GM21723 (cell line): ENCODE measurements around the gene ZNF385C.
A peak's percentile ranks its signal among the peaks of the same experiment; 100 is the strongest.
"Not testable (repeated sequence)": the region's sequence is repeated elsewhere in the genome, so short reads cannot be mapped to it uniquely, and the experiment has no call there.

Source experiments
- ATAC-seq: cut with Tn5 transposase; IDR thresholded peaks from one replicate; pipeline ENCODE4 v1.9.1; 2021; ENCODE audit warnings: mild to moderate bottlenecking, moderate library complexity; ENCODE audit not compliant: unreplicated experiment

Gene ZNF385C

DNA sequence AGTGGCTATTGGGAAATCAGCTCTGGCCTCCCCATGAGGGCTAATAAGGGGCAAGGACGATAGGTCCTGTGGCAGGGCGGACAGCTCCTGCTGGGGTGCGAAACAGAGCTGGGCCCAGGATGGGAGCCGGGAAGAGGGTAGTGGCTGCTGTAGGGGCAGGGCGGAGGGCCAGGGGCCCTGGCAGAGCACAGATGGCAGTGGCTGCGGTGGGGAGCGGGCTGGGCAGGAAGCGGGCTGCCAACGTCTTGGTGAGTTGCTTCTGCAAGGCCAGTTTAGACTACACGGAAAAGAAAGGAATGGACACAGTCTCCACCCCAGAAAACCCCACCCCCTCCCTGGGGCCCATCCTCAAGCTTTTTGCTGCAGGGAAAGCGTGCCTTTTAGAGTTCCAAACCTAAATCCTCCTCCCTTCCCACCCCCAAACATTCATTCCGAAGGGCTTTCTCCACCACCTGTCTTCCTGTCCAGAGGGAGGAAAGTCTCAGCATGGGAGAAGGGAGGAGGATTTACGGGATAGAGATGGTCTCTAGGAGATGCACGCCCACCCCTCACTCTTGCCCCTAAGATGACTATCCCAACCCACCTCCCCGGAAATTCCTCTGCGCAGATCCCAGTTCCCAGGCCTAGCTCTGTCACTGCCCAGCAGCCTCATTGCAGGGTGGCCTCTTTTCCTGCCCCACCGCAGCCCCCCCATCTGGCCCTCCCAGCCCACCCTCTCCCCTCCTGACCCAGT is 71.2 kb downstream of the ZNF385C start:
- ATAC-seq = no peak

DNA sequence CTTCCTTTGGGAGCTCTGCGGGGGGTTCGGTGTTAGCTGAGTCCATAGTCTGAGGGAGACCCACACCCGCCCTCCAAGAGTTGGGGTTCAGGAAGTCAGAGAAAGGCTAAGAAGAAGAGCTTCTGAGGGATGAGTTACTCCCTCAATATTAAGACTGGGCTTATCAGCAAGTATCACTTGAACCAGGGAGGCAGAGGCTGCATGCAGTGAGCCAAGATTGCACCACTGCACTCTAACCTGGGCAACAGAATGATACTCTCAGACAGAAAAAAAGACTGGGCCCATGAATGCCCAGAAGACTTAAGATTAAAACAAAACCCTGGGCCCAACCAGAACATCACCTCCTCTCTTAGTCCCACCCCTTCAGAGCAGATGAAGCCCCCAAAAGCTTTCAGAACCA is 72.3 kb downstream of the ZNF385C start:
- no peak for ATAC-seq

DNA sequence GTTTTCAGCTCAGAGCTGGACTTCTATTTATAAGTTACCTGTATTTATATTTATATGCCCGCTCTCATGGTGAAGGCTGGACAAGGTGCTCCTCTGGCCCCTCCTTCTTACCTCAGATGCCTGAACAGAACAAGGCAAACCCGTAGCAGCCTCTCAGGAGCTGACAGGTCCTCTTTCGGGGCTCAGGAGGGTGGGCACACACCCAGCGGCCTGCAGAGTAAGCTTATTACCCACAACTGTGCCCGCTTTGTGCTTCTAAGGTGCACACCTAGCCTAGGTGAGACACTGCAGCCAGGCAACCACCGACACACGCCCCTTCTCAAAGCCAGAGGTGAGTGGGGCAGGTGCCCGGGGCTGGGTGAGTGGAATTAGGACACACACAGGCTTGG is 73.1 kb downstream of the ZNF385C start:
- ATAC-seq = peak; percentile 10

DNA sequence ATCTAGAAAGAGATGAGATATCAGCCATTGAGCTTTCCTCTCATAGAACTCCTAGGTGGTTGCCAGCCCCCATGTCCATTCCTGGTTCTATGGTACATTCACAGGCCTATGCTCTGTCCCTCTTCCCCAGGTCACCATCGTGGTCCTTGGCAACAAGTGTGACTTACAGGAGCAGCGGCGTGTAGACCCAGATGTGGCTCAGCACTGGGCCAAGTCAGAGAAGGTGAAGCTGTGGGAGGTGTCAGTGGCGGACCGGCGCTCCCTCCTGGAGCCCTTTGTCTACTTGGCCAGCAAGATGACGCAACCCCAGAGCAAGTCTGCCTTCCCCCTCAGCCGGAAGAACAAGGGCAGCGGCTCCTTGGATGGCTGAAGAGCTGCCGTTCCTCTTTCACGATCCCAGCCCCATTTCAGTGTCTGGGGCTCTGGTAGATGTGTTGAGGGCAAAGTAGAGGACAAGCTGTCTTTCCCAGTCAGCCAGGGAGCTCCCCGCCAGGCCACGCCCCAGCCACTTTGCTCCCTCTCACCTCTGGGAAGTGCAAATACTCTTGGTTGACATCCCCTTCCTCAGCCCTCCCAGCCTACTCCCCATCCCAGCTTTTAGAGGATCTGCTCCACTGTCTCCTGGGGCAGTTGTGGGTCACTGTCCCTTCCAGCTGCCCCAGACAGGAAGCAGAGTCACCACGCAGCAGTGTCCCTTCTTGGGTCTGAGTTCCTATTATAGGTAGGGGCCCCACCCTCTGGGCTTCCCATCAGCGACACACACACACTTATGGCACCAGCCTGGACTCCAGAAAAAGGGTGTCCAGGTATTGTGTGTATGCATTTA is 74.5 kb downstream of the ZNF385C start:
- ATAC-seq = no peak

DNA sequence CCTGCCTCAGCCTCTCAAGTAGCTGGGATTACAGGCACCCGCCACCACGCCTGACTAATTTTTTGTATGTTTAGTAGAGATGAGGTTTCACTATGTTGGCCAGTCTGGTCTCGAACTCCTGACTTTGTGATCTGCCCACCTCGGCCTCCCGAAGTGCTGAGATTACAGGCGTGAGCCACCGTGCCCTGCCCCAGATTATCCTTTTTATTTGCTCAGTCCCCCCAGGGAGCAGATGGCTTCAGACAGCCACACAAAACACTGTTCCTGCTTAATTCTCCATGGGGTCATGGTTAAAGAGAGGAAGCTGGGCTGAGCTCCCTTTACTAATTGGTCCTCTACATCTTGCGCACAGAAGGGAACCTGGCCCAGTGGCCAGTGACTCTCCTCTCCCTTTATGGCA is 77.4 kb downstream of the ZNF385C start:
- not testable (repeated sequence) for ATAC-seq

DNA sequence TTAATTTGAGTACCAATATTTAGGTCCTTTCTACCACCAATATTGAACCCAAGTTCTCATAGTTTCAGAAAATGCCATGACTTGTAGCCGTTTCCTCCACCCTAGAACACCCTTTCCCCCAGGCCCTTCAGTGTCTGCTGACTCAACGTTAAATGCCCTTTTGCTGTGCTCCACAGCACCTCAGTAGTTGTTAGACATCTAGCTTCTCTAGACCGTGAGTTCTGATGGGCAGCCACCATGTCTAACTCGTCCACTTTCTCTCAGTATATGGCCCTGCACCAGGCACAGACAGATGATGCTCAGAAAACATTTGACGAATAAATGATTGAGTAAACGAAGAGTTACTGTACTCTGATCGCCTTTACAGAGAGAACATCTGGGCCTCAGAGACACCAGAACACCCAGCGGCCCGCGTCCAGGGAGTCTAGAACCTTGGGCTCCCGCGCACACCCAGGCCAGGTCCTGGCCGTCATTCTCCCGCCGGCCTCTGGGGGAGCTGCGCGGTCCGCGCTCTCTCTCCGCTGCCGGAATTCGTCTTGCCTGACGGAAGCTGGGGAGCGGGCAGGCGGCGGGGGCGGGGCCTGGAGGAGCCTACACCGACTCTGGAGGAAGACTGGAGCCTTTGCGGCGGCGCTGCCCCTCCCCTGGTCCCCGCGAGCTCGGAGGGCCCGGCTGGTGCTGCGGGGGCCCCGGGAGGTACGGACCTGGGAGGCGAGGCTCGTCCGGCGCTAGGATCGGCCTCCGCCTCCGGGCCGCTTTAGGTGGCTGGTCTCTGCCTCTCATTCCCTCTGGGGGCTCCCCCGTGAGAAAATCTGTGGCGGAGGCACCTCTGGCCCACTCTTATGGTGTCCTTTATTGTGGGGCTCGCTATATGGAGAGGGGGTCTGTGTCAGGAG is 78.5 kb downstream of the ZNF385C start, which contains the start of gene NKIRAS2:
NKIRAS2 (plus strand) TSS at position 582 of the 896 bp plus-strand sequence. CDS start 1,488 bp downstream, outside the sequence.
- peak; percentile 47 for ATAC-seq

DNA sequence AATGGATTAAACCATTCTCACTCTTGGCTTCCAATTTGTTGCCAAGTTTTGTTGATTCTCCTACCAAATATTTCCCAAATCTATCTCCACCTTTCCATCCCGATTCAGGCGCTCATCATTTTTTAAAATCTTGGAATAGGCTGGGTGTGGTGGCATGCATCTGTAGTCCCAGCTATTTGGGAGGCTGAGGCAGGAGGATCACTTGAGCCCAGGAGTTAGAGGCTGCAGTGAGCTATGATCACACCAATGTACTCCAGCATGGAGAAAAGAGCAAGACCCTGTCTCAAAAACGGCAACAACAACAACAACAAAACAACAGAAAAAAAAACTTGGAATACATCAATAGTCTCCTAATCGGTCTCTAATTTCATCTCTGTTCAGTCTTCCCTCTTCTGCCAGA is 79.3 kb downstream of the ZNF385C start:
- ATAC-seq = no peak

DNA sequence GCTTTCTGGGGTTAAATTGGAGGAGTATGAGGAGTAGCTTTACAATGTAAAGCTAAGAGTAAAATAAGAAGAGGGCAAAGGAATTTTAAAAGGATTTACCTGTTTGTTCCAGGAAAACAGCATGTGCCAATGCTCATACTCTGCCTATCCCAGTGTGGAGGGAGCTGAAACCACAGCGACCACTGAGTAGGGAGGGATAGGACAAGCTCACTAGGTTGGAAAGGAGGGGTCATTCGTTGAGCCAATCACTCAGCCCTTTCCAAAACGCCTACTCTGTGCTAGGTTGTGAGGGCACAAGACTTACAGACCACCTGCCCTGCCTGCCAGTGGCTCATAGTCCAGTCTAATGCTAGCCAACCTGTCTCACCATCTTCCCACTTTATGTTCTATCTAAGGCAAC is 79.9 kb downstream of the ZNF385C start:
- ATAC-seq = no peak

DNA sequence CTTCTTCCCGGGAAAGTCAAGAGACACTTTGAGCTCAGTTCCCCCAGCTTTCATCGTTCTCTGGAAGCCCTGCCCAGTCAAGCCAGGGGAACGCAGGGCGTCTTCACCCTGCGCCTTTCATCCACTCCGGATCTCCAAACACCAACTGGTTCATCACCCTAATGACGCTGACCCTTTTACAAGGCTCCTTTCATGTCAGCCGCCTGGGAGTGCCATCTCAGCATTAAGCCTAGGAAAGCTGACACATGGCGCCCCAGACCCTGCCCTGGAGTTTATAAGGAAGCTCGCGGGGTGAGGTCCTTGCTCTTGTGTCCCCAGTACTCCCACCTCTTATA is 80.4 kb downstream of the ZNF385C start:
- ATAC-seq = no peak

DNA sequence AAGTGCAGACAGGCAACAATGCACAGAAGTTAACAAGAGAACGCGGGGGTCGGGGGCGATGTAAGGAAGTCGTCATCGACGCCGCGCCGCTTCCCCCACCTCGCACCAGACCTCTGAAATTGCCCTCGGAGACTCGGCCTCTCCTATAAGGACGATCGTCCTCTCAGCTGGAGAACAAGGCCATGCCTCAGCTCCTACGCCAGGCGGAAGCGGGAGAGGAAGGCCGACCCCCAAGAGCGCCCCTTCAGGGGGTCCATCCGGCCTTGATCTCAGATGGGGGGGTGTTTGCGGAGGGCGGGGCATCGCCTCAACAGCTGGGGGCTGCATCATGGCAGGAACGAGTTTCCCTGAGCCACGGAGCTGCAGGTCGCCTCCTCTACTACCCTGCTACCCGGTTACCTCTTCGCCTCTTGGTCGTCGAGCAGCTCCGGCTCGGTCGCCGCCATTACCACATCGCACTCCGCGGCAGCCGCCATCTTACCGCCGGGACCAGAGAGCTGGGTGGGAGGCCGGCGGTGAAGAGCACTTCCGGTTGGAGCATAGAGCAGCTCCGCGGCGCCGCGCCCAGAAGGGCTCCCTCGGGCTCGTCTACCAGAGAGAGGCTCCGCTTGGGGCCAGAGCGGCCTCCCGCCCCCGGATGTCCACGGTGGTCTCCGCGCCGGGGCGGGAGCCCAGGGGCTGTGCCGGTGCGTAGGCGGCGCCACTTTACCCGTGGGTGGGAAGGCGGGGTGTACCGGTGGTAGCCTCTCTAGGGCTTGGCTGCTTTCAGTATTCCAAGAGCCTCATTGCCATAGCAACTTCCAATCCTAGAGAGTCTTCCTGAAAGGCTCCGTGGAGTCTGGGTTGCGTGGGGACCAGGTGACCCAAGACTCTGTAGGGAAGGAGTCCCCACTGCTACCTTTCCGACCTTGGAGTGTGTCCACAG is 81.1 kb downstream of the ZNF385C start, which contains the start of gene DNAJC7:
DNAJC7 (minus strand) TSS at position 499 of the 925 bp plus-strand sequence; CDS start at position 476, 23 bp downstream.
- ATAC-seq = peak; percentile 76

DNA sequence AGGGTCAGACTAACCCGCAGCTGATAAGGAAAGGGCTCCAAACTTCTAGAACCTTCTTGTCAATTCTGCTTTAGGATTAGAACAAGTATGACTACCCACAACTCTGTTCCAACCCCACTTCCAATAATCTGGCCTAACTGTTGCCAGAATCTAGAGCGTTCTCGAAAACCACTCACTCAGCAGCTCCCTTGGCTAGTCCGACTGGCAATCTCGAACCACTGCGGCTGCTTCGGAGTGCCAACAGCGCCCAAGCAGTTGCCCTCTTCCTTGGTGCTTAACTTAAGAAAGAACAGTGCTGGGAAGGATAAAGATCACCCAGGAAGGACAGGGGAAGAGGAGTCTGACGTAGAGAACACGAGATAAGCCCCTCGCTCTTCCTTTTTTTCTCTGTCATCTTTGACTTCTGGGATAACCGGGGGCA is 81.9 kb downstream of the ZNF385C start:
- no peak for ATAC-seq

DNA sequence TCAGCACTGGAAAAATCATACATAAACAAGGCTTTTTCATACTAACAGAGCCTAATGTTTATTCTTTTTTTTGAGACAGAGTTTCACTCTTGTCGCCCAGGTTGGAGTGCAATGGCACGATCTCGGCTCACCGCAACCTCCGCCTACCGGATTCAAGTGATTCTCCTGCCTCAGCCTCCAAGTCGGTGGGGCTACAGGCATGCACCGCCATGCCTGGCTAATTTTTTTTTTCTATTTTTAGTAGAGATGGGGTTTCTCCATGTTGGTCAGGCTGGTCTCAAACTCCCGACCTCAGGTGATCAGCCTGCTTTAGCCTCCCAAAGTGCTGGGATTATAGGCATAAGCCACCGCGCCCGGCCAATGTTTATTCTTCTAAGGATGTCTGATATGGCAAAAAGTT is 84.5 kb downstream of the ZNF385C start:
- ATAC-seq = not testable (repeated sequence)

DNA sequence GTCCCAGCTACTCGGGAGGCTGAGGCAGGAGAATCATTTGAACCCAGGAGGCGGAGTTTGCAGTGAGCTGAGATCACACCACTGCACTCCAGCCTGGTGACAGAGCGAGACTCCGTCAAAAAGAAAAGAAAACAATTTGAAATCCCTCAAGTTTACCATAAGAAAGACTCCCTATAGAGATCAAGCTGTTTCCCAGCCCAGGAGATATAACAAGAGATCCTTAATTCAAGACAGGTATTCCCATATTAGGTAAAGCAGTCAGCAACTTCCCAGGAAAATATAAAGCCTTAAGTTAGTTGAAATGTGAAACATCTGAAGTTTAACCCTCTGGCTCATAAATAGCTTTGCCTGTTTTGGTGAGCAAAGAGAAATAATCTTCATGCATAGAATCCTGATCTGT is 85.9 kb downstream of the ZNF385C start:
- not testable (repeated sequence) for ATAC-seq

DNA sequence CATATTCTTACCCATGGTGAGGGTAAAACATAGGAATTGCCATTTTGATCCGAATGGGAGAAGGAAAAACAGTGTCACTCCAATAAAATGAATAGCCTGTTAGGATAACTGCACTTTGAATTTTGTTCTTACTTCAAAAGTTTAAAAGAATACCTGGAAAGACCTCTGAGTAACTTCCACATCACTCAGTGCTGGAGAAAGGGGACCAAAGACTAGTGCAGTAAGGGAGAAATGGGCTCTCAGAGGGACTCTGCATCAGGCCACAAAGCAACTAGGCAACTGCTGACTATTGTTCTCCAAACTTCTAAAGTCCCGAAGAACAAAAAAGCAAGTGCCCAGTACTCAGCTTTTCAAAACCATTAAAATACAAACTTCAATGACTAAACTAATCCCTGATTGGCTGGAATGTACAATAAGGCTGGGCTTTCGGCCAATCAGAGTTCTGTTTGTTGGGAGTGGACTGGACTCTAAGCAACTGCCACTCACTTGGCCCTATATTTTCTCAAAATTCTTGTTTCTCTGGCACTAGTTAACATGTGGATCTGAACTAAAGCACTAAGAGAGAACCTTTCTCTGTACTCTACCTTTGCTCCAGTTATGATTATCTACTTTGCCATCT is 87.3 kb downstream of the ZNF385C start:
- ATAC-seq = no peak

DNA sequence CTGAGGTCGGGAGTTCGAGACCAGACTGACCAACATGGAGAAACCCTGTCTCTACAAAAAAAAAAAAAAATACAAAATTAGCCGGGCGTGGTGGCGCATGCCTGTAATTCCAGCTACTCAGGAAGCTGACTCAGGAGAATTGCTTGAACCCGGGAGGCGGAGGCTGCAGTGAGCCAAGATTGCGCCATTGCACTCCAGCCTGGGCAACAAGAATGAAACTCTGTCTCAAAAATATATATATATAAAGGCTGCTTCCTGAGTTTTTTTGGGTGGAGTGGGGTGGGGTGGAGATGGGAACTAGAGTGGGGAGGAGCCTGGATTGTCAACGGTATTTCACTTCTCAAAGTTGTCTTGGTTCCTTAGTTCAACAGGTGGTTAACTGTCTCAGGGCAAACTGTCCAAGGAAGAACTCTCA is 88.0 kb downstream of the ZNF385C start:
- not testable (repeated sequence) for ATAC-seq

DNA sequence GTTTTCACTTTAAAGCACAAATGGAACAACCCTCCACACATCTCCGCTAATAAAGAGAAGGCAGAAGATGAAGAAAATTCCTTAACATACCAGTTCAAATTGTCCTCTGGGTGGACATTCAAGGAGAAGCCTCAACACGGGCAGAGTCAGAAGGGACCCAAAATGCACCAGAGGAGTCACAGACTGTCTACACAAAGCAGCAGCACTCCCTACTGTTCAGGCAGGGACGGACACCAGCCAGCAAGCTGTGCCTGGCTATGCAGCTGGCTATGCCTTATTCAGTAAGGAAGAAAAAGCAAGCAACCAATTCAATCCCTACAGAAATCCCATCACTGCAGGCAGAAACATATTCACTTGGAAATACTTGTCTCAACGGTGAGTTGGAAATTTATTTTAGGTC is 89.1 kb downstream of the ZNF385C start:
- no peak for ATAC-seq

DNA sequence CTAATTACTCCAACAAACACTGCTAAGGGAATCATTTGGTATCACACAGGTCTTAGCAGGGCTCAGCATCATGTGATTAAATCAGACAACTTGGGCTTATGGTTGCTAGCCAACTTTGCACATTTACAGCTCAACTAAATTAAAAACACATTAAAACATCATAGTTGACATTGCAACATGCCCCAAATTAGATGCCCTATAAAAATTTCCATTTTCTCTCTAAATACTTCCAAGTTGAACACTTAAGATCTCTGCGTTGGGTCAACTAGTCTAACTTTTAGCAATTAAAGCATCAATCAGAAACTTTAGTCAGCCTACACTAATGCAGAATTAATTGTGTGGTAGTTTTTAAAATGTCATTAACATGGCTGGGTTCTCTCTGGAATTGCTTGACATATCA is 93.1 kb downstream of the ZNF385C start:
- no peak for ATAC-seq

DNA sequence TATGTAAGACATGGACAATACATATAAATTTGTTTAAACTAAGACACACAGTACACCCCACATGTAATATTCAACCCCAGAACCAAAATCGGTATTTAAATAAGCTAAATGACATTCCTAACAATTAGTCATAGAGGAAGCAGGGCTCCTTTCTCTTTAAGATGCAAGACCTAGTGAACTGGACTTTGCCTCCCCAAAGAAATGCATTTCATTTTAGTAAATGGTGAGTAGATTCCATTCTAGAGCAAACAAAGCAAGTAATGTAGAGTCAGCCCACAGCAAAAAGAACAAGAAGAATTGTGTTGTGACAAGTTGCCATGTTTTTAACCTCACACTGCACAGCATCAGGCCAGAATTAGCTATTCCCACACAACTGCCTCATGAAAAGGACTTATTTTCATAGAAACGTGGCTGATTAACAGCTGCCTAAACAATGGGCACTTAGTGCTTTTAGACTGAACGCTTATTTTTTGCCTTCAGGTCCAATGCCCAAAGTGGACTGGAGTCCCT is 95.4 kb downstream of the ZNF385C start:
- ATAC-seq = no peak

DNA sequence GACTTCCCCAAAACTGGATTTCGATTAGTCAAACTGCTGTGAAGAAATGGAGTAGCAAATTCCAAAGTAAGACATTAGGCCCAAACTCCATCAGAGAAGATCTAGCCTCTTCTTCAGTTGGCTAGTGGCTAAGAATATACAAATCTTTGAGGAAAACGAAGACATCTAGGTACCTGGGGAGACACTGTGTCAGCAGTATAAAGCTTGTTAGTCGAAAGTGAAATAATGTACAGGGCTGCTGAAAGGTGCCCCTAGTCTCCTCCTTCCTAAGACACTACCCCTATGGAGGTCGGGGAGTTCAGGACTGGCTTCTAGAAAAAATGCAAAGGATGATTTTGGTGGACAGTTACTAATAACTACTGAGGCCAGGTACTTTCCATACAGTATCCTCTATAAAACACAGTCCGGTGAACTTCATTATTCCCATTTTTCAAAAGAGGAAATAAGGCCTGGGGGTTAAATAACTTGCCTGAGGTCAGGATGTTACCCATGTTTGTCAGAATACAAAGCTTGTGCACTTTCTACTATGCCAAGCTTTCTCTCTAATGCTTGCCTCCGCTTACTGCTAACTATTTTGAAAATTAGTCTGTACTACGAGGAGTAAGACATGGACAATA is 96.0 kb downstream of the ZNF385C start:
- ATAC-seq = no peak
